ENCODE data around the gene HPSE2. TPM values are rescaled to one million over a fixed set of nuclear protein-coding genes. Genes with fewer than 3 reads are reported as not detected.

Gene HPSE2
- total RNA-seq, 4 donors from 2014 or later = 0.57 to 3.6 (median 1.5) TPM

DNA sequence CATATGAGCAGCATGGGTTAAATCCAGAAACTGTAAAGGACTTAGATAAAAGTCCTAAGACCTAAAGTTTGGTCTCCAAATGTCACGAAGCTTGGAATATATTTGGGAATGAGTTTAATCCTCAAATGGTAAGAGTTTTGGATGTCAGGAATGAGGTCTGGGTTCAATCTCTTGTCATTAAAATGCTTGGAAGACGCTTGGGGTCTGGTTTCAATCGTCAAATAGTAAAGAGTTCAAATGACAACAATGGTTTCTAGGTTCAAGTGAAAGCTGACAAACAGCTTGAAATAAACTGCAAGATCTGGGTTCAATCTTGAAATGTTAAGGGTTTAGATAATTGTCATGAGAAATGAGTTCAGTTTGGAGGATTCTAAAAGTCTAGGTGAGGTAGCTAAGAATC lies 403.5 kb downstream of the HPSE2 start:
- intact Hi-C loops (cut with DNase I; ENCODE audit: low total_unique reads) = no loop called here
- DNase-seq (ENCODE audit: low spot score in 2 of 2) = no peak
- H3K4me3 ChIP-seq (ENCODE audit: low read depth, poor library complexity, severe bottlenecking) = no peak overlapping the region
- 54 to 62% methylated on average over 3 of the region's 3 CpGs for WGBS, 2 donors
- TF ChIP-seq, protein P1, sequence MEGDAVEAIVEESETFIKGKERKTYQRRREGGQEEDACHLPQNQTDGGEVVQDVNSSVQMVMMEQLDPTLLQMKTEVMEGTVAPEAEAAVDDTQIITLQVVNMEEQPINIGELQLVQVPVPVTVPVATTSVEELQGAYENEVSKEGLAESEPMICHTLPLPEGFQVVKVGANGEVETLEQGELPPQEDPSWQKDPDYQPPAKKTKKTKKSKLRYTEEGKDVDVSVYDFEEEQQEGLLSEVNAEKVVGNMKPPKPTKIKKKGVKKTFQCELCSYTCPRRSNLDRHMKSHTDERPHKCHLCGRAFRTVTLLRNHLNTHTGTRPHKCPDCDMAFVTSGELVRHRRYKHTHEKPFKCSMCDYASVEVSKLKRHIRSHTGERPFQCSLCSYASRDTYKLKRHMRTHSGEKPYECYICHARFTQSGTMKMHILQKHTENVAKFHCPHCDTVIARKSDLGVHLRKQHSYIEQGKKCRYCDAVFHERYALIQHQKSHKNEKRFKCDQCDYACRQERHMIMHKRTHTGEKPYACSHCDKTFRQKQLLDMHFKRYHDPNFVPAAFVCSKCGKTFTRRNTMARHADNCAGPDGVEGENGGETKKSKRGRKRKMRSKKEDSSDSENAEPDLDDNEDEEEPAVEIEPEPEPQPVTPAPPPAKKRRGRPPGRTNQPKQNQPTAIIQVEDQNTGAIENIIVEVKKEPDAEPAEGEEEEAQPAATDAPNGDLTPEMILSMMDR (IDR thresholded peaks at IDR 0.05) = no peak
- no peak for TF ChIP-seq POLR2A (IDR thresholded peaks at IDR 0.05)

GRCh38 chr10:98831391-98831790 lies 404.3 kb downstream of the HPSE2 start:
- WGBS, 2 donors = 62 to 89% methylated on average over 1 of the region's 1 CpG

DNA sequence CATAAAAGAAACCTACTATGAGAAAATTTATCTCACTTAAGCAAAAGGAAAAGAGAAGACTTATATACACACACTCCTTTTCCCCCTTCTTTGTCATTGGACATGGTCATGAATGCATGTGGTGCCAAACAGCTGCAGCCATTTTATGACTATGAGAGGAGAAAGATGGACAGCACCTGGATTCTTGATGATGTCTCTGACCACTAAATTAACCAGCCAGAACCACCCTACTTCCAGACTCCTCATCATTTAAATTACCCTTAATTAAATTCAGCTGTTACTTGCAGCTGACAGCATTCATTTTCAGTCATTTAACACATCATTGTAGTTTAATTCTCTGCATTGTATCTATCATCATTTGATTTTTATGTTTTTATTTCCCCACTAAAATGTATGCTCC lies 409.9 kb downstream of the HPSE2 start:
- no peak for DNase-seq (ENCODE audit: low spot score in 2 of 2)
- no peak overlapping the region for H3K4me3 ChIP-seq (ENCODE audit: low read depth, poor library complexity, severe bottlenecking)
- intact Hi-C loops (cut with DNase I; ENCODE audit: low total_unique reads) = no loop called here
- no peak for TF ChIP-seq POLR2A (IDR thresholded peaks at IDR 0.05)
- TF ChIP-seq, protein P1 (IDR thresholded peaks at IDR 0.05) = no peak

More at GRCh38 chr10:98831391-98831790, 404.3 kb downstream of the HPSE2 start:
- intact Hi-C loops (cut with DNase I; ENCODE audit: low total_unique reads) = no loop called here
- H3K4me3 ChIP-seq (ENCODE audit: low read depth, poor library complexity, severe bottlenecking) = no peak overlapping the region
- no peak for DNase-seq (ENCODE audit: low spot score in 2 of 2)
- TF ChIP-seq POLR2A (IDR thresholded peaks at IDR 0.05) = no peak
- TF ChIP-seq, protein P1 (IDR thresholded peaks at IDR 0.05) = no peak

- WGBS, 2 donors = 91 to 92% methylated on average over 3 of the region's 3 CpGs
Measured at GRCh38 chr10:98817396-98817795, 418.3 kb downstream of the HPSE2 start.

DNA sequence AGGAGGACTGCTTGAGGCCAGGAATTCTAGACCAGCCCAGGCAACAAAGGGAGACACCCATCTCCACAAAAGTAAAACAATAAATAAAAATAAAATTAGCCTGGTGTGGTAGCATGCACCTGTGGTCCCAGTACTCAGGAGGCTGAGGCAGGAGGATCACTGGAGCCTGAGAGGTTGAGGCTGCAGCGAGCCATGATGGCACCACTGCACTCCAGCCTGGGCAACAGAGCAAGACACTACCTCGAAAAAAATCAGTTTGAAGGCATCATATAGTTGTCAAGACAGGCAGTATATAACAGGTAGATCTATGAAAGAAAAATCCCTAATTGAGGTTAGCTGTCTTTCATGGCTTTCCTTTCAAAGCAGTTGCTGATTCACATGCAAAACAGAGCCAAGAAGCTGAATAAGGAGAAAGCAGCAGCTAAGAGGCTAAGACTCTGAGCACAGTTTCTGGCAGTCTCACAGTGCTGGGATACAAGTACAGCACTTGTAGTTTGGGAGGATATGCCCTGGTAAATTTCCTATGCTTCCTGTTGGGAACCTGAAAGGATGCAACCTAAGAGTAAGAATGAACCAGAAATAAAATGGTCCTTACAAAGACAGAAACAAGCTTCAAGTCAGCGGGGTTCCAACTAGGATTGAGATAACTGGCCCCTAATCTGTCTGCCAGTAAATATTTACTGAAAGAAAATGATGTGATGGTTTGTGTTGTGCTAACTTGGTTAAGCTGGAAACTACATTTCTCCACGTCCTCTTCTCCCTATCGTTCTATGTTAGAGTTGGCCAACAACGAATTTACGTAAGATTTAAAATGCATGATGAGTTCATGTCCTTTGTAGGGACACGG lies 420.4 kb downstream of the HPSE2 start:
- TF ChIP-seq, protein P1 (IDR thresholded peaks at IDR 0.05) = no peak
- no peak for TF ChIP-seq POLR2A (IDR thresholded peaks at IDR 0.05)
- intact Hi-C loops (cut with DNase I; ENCODE audit: low total_unique reads) = no loop called here
- no peak overlapping the region for H3K4me3 ChIP-seq (ENCODE audit: low read depth, poor library complexity, severe bottlenecking)
- 77 to 83% methylated on average over 8 of the region's 8 CpGs for WGBS, 2 donors
- DNase-seq (ENCODE audit: low spot score in 2 of 2) = no peak

More at GRCh38 chr10:98817396-98817795, 418.3 kb downstream of the HPSE2 start:
- no peak for DNase-seq (ENCODE audit: low spot score in 2 of 2)
- TF ChIP-seq, protein P1 (IDR thresholded peaks at IDR 0.05) = no peak
- TF ChIP-seq POLR2A (IDR thresholded peaks at IDR 0.05) = no peak
- intact Hi-C loops (cut with DNase I; ENCODE audit: low total_unique reads) = no loop called here
- no peak overlapping the region for H3K4me3 ChIP-seq (ENCODE audit: low read depth, poor library complexity, severe bottlenecking)
